HepG2 (cell line): ENCODE data around the gene TGFB2.

Source experiments
- CTCF ChIP-seq: sonication (generic); formaldehyde crosslinking; IDR thresholded peaks from 2 replicates; pipeline ENCODE4 v1.5.0; 2020; ENCODE audit warnings: mild to moderate bottlenecking, missing genetic modification reagents, moderate library complexity
- GFI1 ChIP-seq: sonication (generic); formaldehyde crosslinking; IDR thresholded peaks from 2 replicates; pipeline ENCODE4 v1.5.0; 2020; ENCODE audit warnings: missing genetic modification reagents, mild to moderate bottlenecking, borderline replicate concordance
- MYPOP ChIP-seq: sonication (generic); formaldehyde crosslinking; IDR thresholded peaks from 2 replicates; pipeline ENCODE4 v1.8.1; 2023; ENCODE audit warnings: mild to moderate bottlenecking, moderate library complexity, missing genetic modification reagents
- NCOA2 ChIP-seq: sonication (generic); formaldehyde crosslinking; IDR thresholded peaks from 2 replicates; pipeline ENCODE4 v1.8.0; 2022; ENCODE audit warnings: inconsistent platforms
- POLR2A ChIP-seq, 2 experiments: IDR thresholded peaks; 2 replicates each; pipeline ENCODE4 v1.6.1; 2011; ENCODE audit warnings: low read depth in 2 of 2, low read length in 2 of 2, mild to moderate bottlenecking in 1 of 2, moderate library complexity in 1 of 2; ENCODE audit not compliant: insufficient read depth in 1 of 2
- REST ChIP-seq, 2 experiments: IDR thresholded peaks; 2 replicates each; pipeline ENCODE4 v1.6.1; 2011 to 2012; ENCODE audit warnings: low read length in 2 of 2, borderline replicate concordance in 1 of 2, low read depth in 1 of 2, mild to moderate bottlenecking in 1 of 2, moderate library complexity in 1 of 2
- TCF7 ChIP-seq: sonication (generic); IDR thresholded peaks from 2 replicates; pipeline ENCODE4 v1.6.1; 2016; ENCODE audit warnings: antibody characterized with exemption, low read depth
- ZBTB7A ChIP-seq: sonication (generic); formaldehyde crosslinking; IDR thresholded peaks from 2 replicates; pipeline ENCODE4 v1.8.0; 2022; ENCODE audit warnings: mild to moderate bottlenecking, missing genetic modification reagents
- ZNF282 ChIP-seq: fragments of 450-650 bp; IDR thresholded peaks from 2 replicates; pipeline ENCODE4 v1.6.1; 2018; ENCODE audit not compliant: partially characterized antibody
- ZNF333 ChIP-seq: sonication (generic); formaldehyde crosslinking; IDR thresholded peaks from 2 replicates; pipeline ENCODE4 v1.4.0; 2020; ENCODE audit warnings: mild to moderate bottlenecking, missing genetic modification reagents, borderline replicate concordance
- TF ChIP-seq, protein P1 (sequence below): sonication (generic); formaldehyde crosslinking; IDR thresholded peaks from 2 replicates; pipeline ENCODE4 v1.8.1; 2023; ENCODE audit warnings: mild to moderate bottlenecking, missing genetic modification reagents

DNA sequence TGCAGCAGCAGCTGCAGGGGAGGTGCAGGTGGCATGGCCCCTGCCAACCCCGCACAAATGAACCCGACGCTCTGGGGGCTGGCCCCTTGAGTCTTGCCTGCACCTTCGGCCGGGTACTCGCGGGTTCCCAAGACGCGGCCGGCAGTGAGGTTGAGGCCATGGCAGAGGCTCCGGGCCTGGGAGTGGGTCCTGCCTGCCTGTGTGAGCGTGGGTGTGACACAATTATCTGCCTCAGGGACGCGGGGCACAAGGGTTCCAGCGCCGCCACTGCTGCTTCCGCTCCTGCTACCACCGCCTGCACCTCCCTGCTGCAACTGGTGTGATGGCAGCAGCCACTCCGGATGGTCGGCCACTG, 20.9 kb upstream of the TGFB2 start:
- TF ChIP-seq TCF7: no peak
- TF ChIP-seq GFI1 (CRISPR knock-in tag): no peak
- no peak for TF ChIP-seq ZNF282
- no peak for TF ChIP-seq NCOA2 (CRISPR knock-in tag)
- TF ChIP-seq MYPOP (CRISPR knock-in tag): no peak
- TF ChIP-seq, protein P1, sequence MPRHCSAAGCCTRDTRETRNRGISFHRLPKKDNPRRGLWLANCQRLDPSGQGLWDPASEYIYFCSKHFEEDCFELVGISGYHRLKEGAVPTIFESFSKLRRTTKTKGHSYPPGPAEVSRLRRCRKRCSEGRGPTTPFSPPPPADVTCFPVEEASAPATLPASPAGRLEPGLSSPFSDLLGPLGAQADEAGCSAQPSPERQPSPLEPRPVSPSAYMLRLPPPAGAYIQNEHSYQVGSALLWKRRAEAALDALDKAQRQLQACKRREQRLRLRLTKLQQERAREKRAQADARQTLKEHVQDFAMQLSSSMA (CRISPR knock-in tag): no peak
- TF ChIP-seq POLR2A (IDR thresholded peaks at IDR 0.05; ENCODE audit: insufficient read depth in 1 of 2, low read depth in 2 of 2, low read length in 2 of 2): no peak
- no peak for TF ChIP-seq CTCF (CRISPR knock-in tag)
- TF ChIP-seq ZBTB7A: no peak
- TF ChIP-seq REST (IDR thresholded peaks at IDR 0.05; ENCODE audit: borderline replicate concordance in 1 of 2, low read depth in 1 of 2, low read length in 2 of 2): no peak
- no peak for TF ChIP-seq ZNF333 (CRISPR knock-in tag)
